ENCODE data around the gene FBXO42. TPM values are rescaled to one million over a fixed set of nuclear protein-coding genes. Genes with fewer than 3 reads are reported as not detected.

FBXO42 gene
- total and polyA plus RNA-seq, 2 donors (not counting 3 experiments of a cell fraction or from before 2014, with no cell fraction given) = 16.3 to 20.4 TPM

GRCh38 chr1:16249596-16250241 lies 102.6 kb downstream of the FBXO42 start:
- no TSS peak for BruUV-seq (replicated peaks)
- no peak overlapping the region for H3K4me3 ChIP-seq (replicated peaks in 1 of 3; ENCODE audit: insufficient read depth in 1 of 3, low read depth in 1 of 3, low read length in 3 of 3)
- peak overlapping the region; percentile 94 for H3K27ac ChIP-seq (ENCODE audit: insufficient read depth, low read depth, low read length)
- H3K36me3 ChIP-seq (ENCODE audit: control insufficient read depth in 2 of 2, extremely low read depth in 1 of 2, insufficient read depth in 2 of 2, low read length in 2 of 2) = peaks cover 5 to 17% of the 10 kb centered on the region in 2 experiments
- intact Hi-C loops (cut with micrococcal nuclease) = loop anchor here (2.0 kb wide), 1 partner anchor 17 kb away; no protein-coding TSS in a partner anchor
- no peak for TF ChIP-seq MAX (IDR thresholded peaks at IDR 0.05; ENCODE audit: insufficient read depth, insufficient read length)
- no peak for TF ChIP-seq POLR2A (IDR thresholded peaks at IDR 0.05; ENCODE audit: low read depth, low read length)
- TF ChIP-seq POLR2AphosphoS5 (IDR thresholded peaks at IDR 0.05; ENCODE audit: insufficient read depth, low read depth, low read length) = no peak
- TF ChIP-seq CTCF (IDR thresholded peaks at IDR 0.05; ENCODE audit: extremely low read depth in 1 of 2, insufficient read depth in 1 of 2, low read depth in 1 of 2, low read length in 2 of 2) = peak in 1 of 2 donors; percentile 7
- no peak for TF ChIP-seq FOS (IDR thresholded peaks at IDR 0.05; ENCODE audit: borderline replicate concordance, insufficient read depth, low read length)
- TF ChIP-seq JUN (IDR thresholded peaks at IDR 0.05; ENCODE audit: borderline replicate concordance, insufficient read depth, insufficient read length, low read depth) = no peak
- no peak for TF ChIP-seq MYC (IDR thresholded peaks at IDR 0.05; ENCODE audit: low read depth, low read length)
- no peak for TF ChIP-seq GATA2 (IDR thresholded peaks at IDR 0.05; ENCODE audit: insufficient read depth, insufficient read length, low read depth, low read length)
- no peaks in the 10 kb centered on the region for H4K20me1 ChIP-seq (replicated peaks; ENCODE audit: control insufficient read depth, extremely low read depth, insufficient read depth, low read length)
- CTCF ChIA-PET = interaction anchor here (1.1 to 3.9 kb wide), 7 partner anchors 9 to 114 kb away, joined by 3 to 38 read pairs (median 3); partner anchors contain the start of gene CPLANE2
- no peaks in the 10 kb centered on the region for H3K9me1 ChIP-seq (replicated peaks; ENCODE audit: control insufficient read depth, extremely low read depth, insufficient read depth, low read length)
- no peak overlapping the region for H2AFZ ChIP-seq (ENCODE audit: low read depth, low read length)
- dilution Hi-C loops (cut with MboI; ENCODE audit: extremely low pct_ligation_motif_present, low sequenced_read_pairs) = no loop called here
- H3K4me2 ChIP-seq (ENCODE audit: insufficient read depth, low read length) = peak overlapping the region; percentile 71
- H3K4me1 ChIP-seq (ENCODE audit: control insufficient read depth, extremely low read depth, insufficient read depth, low read length) = peaks cover 29% of the 10 kb centered on the region
- H3K9me3 ChIP-seq (replicated peaks; ENCODE audit: control insufficient read depth, insufficient read depth, low read length) = no peaks in the 10 kb centered on the region
- no peaks in the 10 kb centered on the region for H3K79me2 ChIP-seq (ENCODE audit: control insufficient read depth, insufficient read depth, low read length)
- POLR2A ChIA-PET = no interaction called here
- DNase-seq (ENCODE audit: low read depth, low spot score) = peak; percentile 97
- H3K27me3 ChIP-seq (ENCODE audit: control insufficient read depth in 2 of 2, insufficient read depth in 2 of 2, low read length in 2 of 2) = no peaks in the 10 kb centered on the region
- no peak overlapping the region for H3K9ac ChIP-seq (replicated peaks; ENCODE audit: extremely low read depth, insufficient read depth, low read length)
- peak; percentile 82 for FAIRE-seq

Measured in endothelial cell of umbilical vein (primary cell).